Right ventricle myocardium inferior (tissue), 1 donor: ENCODE results near the gene ZP4. TPM values are rescaled to one million over a fixed set of nuclear protein-coding genes. Genes with fewer than 3 reads are reported as not detected.

Experiments used
- ATAC-seq: fragments of 200-7000 bp; cut with Tn5 transposase; one replicate; pipeline ENCODE4 v1.9.1; 2020; ENCODE audit warnings: mild to moderate bottlenecking, moderate library complexity
- DNase-seq: peaks from one replicate; pipeline ENCODE4 v3.0.0; 2021; ENCODE audit errors: missing footprints
- intact Hi-C: fragments of 100-400 bp; cut with DNase I; formaldehyde crosslinking; loops from one replicate; pipeline ENCODE4 v1.11.0; 2022
- long read RNA-seq: library from polyadenylated mRNA; unstranded; transcript quantifications from one replicate; pipeline ENCODE4 v2.0.0, GENCODE V29; 2021
- total RNA-seq: library from RNA; stranded (reverse); fragmentation: NEBNext Ultra II Directional; extraction: Animal tissue kit (Norgen Biotek cat#: 25700); gene quantifications from one replicate; pipeline ENCODE4 v1.2.1, GENCODE V29; 2021
- donor health status: DM: no; HTN: yes; CAD: no; lungs with severe emphysema.

The ZP4 gene, protein sequence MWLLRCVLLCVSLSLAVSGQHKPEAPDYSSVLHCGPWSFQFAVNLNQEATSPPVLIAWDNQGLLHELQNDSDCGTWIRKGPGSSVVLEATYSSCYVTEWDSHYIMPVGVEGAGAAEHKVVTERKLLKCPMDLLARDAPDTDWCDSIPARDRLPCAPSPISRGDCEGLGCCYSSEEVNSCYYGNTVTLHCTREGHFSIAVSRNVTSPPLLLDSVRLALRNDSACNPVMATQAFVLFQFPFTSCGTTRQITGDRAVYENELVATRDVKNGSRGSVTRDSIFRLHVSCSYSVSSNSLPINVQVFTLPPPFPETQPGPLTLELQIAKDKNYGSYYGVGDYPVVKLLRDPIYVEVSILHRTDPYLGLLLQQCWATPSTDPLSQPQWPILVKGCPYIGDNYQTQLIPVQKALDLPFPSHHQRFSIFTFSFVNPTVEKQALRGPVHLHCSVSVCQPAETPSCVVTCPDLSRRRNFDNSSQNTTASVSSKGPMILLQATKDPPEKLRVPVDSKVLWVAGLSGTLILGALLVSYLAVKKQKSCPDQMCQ
- not detected for total RNA-seq
- long read RNA-seq = 0 reads

DNA sequence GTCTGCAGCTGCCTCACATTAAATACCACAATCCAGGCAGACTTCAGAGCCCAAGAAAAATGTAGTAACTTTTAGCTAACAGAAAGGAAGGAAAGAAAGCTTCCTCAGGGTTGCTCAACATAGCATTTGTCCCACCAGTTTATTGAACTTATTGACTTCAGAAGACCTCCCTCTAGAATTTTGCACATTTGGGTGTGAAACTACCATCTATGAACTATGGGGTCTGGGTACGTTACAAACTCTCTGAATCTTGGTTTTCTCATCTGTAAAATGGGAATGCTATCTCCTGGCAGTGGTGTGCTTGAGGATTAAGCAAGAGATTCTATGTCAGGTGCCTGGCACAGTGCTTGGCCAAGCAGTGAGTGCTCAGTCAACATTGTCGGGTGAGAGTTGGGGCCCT lies at the start of gene ZP4:
Gene ZP4, minus strand, starts transcription at position 101 of the 400 bp plus-strand sequence. CDS start 287 bp downstream, outside the sequence.
- ATAC-seq (no peak), DNase-seq (no peak)
- intact Hi-C loops = no loop called here

DNA sequence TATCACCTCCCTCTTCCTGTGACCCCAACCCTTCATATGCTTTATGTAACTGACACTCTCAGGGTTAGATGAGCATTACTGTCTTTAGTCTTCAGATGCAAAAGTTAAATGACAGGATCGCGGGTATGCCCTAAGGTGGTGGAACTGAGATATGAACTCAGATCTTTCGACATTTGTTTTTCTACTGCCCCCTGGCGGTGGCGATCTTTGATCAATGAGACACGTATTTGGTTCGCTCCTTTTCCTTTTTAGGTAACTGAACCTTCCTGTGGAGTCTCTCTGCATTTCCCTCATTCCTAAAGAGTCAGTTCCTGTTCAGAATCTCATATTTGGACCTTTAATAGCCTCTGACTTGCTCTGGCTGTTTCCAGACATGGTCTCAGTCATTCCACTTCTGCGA lies 47.8 kb upstream of the ZP4 start:
- intact Hi-C loops = no loop called here
- no peak for DNase-seq
- no peak for ATAC-seq

DNA sequence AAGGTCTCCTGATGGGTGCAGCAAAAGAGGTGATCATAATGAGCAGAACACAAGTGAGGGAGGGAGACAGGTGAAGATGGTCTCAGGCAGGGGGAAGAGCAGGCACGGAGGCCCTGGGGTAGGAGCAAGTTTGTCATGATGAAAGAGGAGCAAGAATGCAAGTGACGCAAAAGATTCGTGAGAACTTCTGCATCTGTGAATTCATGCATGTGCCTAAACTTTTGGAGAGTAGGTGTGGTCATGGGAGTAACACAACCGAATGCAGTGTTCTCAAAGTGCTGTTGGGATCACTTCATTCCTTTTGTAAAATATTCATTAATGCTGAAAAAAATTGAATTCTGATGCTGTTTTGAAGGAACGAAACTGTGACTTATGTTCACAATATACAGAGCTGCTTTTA lies 47.3 kb upstream of the ZP4 start:
- ATAC-seq = no peak
- intact Hi-C loops = no loop called here
- no peak for DNase-seq

DNA sequence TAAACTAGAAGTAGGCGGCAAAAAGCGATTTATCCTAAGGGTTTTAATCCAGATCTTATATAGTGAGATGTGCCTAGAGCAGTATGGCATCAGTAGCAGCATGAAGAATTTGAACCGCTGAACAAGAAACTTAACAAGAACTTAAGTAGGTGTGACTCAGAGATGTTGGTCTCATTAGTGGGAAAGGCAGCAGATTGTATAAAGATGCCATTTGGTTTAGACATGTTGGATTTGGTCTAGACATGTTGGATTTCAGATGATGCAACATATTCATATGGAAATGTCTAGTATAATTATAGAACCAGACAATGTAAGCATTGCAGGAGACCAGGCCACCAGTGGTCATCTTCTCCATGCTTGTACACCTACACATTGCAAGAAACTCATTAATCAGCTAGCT lies 42.1 kb upstream of the ZP4 start:
- DNase-seq (no peak), ATAC-seq (no peak)
- intact Hi-C loops = no loop called here

DNA sequence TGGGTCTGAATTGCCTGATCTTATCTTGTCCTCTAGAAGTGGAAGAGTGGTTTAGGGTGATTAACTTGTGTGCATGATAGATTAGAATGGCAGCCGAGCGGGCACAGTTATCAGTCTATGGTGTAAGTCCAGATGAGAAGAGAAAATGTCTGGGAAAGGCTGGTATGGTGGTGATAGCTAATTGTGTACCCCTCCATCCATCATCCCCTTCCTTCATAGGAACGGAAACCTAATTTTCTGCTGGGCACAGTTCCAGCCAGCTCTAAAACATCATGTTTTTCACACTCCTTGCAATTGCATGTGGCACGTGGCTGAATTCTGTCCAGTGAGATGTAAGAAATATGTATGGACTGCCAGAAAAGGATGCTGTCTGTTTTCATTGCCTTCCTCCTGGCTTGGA lies 40.9 kb upstream of the ZP4 start:
- no peak for ATAC-seq
- intact Hi-C loops = no loop called here
- DNase-seq = no peak

DNA sequence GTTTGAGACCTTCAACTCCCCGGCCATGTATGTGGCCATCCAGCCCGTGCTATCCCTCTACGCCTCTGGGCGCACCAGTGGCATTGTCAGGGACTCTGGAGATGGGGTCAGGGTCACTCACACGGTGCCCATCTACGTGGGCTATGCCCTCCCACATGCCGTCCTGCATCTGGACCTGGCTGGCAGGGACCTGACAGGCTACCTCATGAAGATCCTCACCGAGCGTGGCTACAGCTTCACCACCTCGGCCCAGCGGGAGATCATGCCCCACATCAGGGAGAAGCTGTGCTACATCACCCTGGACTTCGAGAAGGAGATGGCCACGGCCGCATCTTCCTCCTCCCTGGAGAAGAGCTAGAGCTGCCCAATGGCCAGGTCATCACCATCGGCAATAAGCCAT lies 36.5 kb upstream of the ZP4 start:
- DNase-seq (peak; percentile 60), ATAC-seq (no peak)
- intact Hi-C loops = no loop called here

DNA sequence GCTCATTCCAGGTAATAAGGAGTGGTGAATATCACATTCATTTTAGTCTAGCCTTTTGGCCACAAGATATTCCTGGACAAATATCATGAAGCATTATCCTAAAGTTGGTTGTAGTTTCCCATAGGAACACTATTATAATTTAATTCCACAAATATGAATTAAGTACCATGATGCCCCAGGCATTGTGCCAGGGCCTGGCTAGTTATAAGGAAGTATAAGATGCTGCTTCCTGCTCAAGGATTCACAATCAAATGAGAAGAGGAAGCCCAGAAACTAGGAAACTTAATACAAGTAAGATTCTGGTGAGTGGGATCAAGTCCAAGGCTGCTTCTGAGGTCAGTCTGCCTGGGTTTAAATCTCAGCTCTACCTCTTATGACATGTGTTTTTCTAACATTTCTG lies 30.6 kb upstream of the ZP4 start:
- no peak for ATAC-seq
- intact Hi-C loops = no loop called here
- no peak for DNase-seq

DNA sequence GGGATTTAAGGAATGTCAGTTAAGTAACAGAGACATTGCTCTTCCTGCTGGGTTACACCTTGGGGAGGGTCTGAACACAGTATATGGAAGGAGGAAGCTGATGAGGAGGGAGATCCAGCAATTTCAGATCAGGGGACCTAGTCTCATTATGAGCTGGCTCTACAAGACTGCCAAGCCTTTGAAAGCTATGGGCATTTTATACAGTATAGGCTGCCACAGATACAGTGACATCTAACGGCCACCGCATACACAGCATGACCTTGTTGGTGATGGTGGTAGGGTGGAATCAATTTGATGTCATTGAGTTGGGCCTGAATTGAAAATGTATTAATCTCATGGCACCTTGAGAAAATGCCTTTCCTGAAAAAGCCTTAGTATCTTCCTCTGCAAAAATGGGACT lies 22.6 kb upstream of the ZP4 start:
- intact Hi-C loops = no loop called here
- no peak for ATAC-seq
- DNase-seq = no peak

DNA sequence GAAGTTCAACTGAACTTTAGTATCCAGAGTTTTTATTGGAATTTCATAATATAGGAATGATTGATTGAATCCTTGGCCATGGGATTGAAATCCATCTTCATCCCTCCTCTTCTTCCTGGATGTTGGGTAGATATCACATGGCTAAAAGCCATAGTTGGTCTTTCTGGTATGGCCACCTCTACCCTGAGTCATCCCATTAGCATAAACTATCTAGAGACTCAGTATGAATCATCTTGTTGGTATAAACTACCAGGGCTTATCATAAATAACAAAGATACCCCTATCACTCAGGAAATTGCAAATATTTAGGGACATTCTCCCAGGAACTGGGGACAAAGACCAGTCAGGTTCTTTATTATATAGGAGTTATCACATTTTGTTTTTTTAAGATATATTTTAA lies 21.2 kb upstream of the ZP4 start:
- intact Hi-C loops = no loop called here
- DNase-seq (no peak), ATAC-seq (no peak)

DNA sequence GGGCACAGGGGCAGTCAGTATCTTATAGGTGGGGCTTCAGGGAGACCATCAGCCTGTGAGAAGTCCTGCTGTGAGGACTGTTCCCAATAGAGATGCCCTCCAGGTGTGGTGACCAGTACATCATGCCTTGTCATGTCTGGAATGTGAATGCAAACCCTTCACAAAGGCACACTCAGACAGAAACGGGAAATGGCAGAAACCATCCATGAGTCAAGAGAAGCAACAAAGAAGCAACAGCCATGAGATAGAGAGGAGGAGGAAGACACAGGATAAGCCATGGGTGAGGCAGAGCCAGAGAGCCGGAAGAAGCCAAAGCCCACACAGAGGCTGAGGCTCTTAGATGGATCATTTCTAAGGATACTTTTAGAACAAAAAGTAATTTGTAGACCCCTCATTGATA lies 20.1 kb upstream of the ZP4 start:
- no peak for ATAC-seq
- DNase-seq = no peak
- intact Hi-C loops = no loop called here

DNA sequence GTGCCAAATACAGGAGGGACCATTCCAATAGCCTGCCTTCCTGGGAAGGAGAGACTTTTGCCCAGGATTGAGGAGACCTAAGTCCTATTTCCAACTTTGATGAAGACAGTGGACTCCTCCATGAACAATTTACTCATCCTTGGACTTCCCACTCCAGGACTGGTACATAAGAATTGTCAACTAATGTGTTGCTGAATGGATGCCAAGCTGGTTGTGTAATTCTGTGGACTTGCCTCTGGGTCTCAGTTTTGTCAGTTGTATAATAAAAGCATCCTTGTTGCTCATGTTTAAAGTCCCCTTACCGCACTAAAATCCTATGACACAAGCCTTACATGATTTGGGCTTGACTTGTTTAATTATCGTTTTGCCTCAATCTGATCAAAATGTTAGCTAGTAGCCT lies 13.2 kb upstream of the ZP4 start:
- no peak for ATAC-seq
- no peak for DNase-seq
- intact Hi-C loops = no loop called here

DNA sequence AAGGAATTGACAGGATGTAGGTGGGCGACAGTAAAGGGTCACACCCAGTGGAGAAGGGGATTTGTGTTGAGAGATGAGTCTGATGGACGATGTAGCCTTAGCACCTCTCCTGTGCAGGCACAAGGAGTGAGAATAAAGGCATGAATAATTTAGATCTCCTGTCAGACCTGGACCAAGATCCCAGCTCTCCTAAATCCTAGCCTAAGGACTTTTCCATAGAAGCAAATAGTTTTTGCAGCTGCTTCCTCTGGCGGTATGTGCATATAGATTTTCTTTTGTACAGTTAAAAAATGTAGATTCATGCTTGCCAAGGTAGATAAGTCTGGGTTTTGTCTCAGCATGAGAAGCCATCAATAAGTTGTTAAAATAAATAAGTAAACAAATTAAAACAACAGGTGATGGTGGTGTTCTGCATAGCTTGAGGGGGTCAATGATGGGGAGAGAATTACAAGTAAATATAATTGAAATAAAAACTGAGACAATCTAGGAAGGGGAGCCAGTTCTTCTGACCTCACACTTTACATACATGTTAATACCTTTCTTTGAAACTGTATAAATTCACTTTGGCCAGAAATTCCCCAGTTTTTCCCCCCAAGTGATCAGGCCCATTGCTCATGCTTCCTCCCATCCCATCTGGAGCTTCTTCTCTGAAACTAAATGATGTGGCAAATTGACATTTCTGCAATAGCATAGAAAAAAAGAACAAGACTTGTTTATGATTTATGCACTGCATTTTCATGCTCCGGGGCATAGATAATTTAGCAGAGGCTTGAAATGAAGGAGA lies 12.4 kb upstream of the ZP4 start:
- intact Hi-C loops = no loop called here
- no peak for ATAC-seq
- DNase-seq = no peak

DNA sequence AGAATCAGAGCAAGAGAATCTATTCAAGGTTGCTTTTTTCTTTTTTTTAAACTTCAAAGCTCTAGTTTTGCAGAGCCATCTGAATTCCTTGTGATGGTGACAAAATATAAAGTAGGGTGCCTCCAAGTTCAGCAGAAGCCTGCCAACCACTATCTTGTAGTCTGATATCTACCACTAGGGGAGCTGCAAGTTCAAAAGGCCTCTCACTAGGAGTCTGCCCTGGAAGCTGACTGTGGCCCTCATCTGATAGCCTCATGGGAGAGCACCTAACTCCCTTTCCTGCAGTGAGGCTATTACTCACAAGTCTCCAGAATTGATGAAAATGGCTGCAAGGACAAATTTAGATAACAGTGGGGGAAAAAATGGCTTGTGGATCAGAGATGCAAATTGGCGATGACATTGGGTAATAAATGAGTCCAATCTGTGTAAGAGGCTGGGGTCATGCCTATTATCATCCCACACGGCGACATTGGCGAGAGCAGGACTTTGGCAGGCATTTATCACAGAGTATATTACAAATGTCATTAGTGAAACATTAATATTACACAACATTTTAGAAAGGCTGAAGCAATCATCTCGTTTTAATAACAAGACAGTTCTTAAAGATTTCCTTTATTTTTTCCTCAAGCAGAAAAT lies 10.7 kb upstream of the ZP4 start:
- ATAC-seq (peak; percentile 44), DNase-seq (no peak)
- intact Hi-C loops = no loop called here

DNA sequence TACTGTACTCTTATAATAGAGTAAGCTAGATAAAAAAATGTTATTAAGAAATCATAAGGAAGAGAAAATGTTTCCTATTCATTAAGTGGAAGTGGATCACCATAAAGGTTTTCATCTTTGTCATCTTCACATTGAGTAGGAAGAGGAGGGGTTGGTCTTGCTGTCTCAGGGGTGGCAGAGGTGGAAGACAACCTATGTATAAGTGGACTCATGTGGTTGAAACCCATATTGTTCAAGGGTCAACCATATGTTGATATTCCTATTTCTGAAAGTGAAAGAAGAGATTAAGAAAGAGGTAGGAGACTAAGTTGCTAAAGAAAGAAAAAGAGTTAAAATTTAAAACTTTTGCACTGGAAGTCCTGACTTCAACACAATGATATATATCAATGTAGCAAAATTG lies 4.9 kb upstream of the ZP4 start:
- intact Hi-C loops = no loop called here
- no peak for DNase-seq
- ATAC-seq = no peak

DNA sequence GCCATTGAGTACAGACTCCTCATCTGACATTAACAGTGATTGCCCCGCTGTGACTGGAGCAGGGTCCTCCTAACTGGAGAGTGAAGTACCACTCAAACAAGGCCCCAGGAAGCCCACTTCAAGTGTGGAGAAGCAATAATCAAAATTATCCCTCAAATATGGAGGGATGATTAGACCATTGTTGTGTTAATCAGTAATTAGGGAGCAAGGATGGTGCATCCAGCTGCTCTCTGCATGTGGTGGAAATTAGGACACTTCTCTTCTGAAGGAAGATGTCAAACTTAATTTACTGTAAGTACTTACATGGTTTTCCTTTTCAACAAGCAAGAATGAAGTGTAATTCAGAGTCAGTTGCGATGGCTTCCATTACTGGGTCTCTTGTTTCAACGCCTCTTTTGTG lies 3.4 kb upstream of the ZP4 start:
- ATAC-seq = no peak
- intact Hi-C loops = no loop called here
- no peak for DNase-seq

DNA sequence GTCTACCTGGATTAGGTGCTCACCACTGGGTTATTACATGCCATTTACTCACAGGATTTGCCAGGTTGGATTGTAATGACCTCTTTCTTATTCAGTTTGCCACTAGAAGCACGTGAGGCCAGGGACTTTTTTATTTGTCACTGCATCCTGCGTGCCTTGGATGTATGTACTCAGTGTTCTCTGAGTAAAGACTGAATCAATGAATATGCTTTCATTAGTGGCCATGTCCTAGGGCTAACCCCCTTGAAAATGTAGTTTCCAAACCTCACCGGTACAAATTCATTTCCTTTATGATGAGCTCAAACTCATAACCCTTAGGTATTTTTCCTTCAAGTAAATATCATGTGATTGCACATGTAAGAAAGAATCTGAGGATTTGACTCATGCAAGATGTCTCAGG lies 1.3 kb upstream of the ZP4 start:
- intact Hi-C loops = no loop called here
- DNase-seq (no peak), ATAC-seq (no peak)

DNA sequence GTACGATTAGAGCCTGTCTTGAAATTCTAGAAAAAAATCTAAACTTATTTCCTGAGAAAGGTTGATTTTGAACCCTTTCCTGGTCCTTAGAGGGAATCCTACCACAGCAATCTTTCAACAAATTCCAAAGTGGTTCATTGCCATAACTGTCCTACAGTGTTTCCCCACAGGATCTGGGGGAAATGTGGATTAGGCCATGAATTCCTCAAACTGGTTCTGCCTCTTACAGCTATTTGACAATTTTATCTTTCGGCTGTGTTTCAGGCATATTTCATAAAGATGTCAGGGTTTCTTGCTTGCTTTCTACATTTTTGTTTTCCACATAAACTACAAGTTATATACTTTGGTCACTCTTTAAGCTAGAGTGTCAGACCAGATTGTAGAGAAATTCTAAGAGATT lies 544 bp upstream of the ZP4 start:
- no peak for ATAC-seq
- intact Hi-C loops = no loop called here
- no peak for DNase-seq

DNA sequence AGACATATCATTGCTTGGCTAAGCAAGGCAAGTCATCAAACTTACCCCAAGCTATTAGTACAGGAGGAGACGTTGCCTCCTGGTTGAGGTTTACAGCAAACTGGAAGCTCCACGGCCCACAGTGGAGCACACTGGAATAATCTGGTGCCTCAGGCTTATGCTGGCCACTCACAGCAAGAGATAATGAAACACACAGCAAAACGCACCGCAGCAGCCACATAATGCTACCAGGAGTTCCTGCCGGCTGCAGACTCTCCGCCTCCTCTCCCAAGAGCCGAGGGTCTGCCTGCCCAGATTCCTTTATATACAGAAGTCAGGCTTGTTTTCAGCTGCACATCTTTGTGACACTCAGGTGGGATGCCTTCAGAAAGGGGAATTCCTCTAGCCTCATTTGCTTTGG lies 306 bp downstream of the ZP4 start:
- no peak for ATAC-seq
- intact Hi-C loops = no loop called here

DNA sequence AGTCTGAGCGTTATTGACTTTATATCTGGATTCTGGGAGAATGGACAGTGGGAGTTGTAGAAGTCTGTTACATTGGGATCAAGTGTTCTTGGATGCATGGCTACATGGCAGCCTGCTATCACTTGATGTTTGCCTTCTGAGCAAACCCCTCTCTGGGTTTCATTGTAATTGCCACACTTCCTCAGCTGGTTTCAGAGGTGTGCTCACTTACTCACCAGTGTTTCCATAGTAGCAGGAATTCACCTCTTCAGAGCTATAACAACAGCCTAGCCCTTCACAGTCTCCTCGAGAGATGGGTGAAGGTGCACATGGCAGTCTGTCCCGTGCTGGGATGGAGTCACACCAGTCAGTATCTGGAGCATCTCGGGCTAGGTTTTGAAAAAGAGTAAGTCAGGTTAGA lies 2.6 kb downstream of the ZP4 start:
- intact Hi-C loops = no loop called here
- no peak for ATAC-seq

More for the DNA sequence above, 306 bp downstream of the ZP4 start:
- DNase-seq = no peak

DNA sequence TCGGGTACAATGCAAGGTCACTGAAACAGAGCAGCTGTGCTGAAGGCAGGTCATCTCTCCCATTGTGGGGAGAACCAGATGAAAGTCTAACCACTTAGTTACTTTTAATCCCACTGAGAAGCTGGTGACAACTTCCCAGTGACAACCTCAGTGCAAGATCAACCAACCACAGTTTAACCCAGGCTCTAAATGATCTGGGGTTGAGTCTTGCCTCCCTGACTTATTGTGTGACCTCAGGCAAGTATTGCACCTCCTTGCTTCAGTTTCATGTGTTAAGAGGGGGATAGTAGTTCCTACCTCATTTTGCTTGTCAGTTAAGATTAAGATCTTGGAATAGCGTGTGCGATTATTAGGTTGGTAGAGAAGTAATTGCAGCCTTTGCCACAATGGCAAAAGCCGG lies 3.2 kb downstream of the ZP4 start:
- ATAC-seq (no peak), DNase-seq (no peak)
- intact Hi-C loops = no loop called here

More for the DNA sequence above, 2.6 kb downstream of the ZP4 start:
- DNase-seq = no peak
